Fibroblast of villous mesenchyme (primary cell): ENCODE results near the gene SFXN5. TPM values are rescaled to one million over a fixed set of nuclear protein-coding genes. Genes with fewer than 3 reads are reported as not detected.
"Not testable (repeated sequence)": the region's sequence is repeated elsewhere in the genome, so short reads cannot be mapped to it uniquely, and the experiment has no call there.

Experiments
- DNase-seq: peaks from one replicate; pipeline ENCODE4 v3.0.0-alpha.2; 2010; ENCODE audit warnings: low read depth
- H3K4me3 ChIP-seq: 2 replicates; pipeline ENCODE4 v1.5.1; 2011; ENCODE audit warnings: low read depth, mild to moderate bottlenecking, low read length
- total RNA-seq: library from RNA; depleted of rRNA; stranded (reverse); fragments of >200 nt; gene quantifications from 2 replicates; pipeline ENCODE4 v1.2.3, GENCODE V29; 2012
- TF ChIP-seq, protein P1 (sequence below): IDR thresholded peaks from 2 replicates; pipeline ENCODE4 v1.5.1; 2012; ENCODE audit warnings: low read depth, mild to moderate bottlenecking, low read length; ENCODE audit not compliant: insufficient read depth

Gene SFXN5
- total RNA-seq, 1 donor, result 12.1 TPM

DNA sequence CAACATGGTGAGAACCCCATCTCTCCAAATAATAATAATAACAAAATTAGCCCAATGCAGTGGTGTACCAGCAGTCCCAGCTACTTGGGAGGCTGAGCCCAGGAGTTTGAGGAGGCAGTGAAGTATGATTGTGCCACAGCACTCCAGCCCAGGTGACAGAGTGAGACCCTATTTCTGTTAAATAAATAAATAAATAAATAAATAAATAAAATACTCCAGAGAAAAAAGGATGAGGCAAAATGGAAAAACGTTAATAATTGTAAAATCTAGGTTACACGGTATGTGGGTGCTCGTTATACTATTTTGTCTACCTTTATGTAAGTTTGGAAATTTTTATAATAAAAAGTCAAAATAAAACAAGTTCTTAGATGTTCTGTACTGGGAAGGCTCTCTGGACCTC, 162.8 kb downstream of the SFXN5 start:
- DNase-seq, result no peak
- TF ChIP-seq, protein P1, sequence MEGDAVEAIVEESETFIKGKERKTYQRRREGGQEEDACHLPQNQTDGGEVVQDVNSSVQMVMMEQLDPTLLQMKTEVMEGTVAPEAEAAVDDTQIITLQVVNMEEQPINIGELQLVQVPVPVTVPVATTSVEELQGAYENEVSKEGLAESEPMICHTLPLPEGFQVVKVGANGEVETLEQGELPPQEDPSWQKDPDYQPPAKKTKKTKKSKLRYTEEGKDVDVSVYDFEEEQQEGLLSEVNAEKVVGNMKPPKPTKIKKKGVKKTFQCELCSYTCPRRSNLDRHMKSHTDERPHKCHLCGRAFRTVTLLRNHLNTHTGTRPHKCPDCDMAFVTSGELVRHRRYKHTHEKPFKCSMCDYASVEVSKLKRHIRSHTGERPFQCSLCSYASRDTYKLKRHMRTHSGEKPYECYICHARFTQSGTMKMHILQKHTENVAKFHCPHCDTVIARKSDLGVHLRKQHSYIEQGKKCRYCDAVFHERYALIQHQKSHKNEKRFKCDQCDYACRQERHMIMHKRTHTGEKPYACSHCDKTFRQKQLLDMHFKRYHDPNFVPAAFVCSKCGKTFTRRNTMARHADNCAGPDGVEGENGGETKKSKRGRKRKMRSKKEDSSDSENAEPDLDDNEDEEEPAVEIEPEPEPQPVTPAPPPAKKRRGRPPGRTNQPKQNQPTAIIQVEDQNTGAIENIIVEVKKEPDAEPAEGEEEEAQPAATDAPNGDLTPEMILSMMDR, result no peak

DNA sequence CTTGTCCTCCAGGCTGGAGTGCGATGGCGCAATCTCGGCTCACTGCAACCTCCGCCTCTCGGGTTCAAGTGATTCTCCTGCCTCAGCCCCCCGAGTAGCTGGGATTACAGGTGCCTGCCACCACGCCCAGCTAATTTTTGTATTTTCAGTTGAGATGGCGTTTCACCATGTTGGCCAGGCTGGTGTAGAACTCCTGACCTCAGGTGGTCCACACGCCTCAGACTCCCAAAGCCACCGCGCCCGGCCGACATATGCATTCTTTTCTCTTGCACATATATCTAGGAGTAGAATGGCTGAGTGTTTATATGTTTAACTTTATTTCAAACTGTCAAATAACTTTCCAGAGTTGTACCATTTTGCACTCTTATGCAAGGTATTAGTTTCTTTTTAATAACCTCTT, 164.1 kb downstream of the SFXN5 start:
- DNase-seq, H3K4me3 ChIP-seq: not testable (repeated sequence)

More for the DNA sequence above, 162.8 kb downstream of the SFXN5 start:
- no peak overlapping the region for H3K4me3 ChIP-seq

DNA sequence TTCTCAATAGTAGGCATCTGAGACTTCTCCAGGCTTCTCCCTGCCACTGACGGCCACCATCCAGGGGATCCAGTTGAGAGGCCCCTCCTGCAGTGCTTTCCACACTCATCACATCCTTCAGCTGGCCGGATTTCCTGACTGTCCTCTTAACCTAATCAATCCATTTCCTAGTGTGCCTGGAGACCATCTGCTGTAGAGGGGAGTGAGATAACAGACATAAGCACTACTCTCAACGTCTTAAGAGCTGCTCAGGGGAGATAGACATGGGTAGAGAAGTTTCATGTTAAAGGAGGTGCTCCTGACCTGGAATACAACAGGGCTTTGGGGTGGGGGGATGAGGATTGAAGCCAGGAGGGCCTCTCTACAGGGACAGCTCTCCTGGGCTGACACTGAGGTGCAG, 170.1 kb downstream of the SFXN5 start:
- DNase-seq, result no peak
- TF ChIP-seq, protein P1, result no peak
- H3K4me3 ChIP-seq, result no peak overlapping the region

DNA sequence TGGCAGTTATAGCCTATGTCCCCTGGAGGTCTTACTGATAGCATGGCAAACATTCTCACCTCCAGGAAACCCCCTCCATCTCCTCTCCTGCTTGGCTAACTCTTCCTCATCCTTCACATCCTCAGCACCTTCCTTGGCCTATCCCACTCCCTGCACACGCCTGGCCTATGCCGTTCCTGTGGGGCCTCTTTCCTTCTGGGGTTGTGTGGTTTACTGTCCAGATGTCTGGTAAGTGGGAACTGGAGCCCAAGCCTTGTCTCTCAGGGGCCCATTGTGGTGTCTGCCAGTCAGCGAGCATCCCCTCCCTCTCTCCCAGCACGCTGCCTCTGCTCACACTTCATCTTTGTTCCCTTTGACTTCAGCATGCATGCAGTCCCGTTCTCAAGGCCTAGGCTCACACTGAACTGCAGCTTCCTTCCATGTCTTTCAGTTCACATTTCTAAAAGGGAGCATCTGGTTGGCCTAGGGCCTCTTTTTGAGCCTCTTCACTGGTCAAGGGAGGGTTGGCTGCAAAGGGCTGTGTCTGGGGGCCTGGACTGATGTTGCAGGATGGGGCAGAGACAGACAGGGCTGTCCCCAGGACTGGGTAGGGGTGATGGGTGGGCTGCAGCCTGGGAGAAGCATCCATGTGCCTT, 171.2 kb downstream of the SFXN5 start:
- no peak overlapping the region for H3K4me3 ChIP-seq
- DNase-seq, result no peak
- TF ChIP-seq, protein P1, result no peak

DNA sequence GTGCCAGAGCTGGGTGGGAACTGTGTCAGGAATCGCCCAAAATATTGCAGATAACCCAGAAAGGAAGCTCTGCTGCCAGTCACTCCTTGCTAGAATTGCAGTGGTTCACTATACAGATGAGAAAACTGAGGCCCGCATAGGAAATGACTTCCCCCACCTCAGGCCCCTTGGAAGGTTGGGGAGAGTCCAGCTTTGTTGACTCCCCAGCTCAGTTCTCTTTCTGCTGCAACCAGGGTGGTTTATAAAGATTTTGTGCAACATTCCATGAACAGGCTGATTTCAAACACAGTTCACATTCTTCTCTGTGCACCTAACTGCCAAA, 173.0 kb downstream of the SFXN5 start:
- no peak overlapping the region for H3K4me3 ChIP-seq
- no peak for DNase-seq
- TF ChIP-seq, protein P1, result no peak

DNA sequence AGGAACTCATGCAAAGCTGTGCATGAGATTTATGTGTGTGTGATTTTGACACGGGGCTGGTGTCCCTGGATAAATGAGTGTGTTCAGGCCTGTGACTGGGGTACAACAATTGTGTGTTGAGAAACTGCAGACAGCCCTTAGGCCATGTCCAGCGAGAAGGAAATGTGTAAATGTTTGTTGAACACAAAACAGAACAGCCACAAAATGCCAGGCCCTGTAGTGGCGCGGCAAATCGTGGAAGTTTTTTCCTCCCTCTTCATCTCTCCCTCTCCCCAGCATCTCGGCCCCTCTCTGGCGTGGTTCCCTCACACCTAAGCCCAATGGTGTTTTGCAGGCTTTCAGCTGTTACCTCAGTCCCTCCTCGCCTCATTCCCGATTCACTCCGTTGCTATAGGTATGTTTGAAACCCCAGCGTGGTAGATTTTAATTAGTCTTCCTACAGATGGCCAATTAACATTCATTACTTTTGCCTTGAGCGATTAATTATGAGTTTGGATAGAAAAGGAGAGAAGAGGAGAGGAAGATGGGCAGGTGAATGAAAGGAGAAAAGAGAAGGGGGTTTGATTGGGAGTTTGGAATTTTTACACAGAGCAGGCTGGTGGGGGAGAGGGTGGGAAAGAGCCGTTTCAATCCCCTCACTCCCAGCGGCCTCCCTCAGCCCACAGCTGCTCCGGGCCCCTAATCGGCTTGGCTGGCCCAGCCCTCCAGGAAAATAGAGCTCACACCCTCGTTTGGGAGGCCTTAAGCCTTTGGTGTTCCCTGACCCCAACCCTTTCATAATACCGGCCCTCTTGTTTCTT, 173.5 kb downstream of the SFXN5 start:
- no peak overlapping the region for H3K4me3 ChIP-seq
- DNase-seq, result no peak
- TF ChIP-seq, protein P1, result no peak

DNA sequence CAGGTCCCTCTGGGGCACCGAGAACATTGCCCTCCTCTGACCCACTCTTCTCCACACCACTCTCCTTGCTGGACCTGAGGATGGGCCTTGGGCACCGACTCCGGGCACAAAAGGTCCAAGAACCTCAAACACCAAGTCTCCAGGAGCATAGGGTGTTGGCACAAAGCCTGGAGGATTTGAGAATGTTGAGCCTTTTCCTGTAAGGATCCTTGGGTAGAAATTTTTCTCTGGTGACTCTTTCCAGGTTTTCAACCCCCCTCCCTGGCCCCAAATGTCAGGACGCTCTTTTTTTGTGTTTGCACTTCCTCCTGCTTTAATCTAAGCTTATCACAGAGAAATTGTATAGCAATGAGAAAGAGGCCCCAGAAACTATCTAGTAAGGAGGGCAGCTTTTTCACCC, 175.1 kb downstream of the SFXN5 start:
- TF ChIP-seq, protein P1, result no peak
- DNase-seq, result no peak
- H3K4me3 ChIP-seq, result no peak overlapping the region
